OCI-LY3 (cell line): ENCODE data around the gene CFAP97D2.

ENCODE experiments used
- H2AFZ ChIP-seq: fragments of 200-600, 300-600 bp; shearing (Covaris generic); 2 replicates; pipeline ENCODE4 v1.6.0; 2014; ENCODE audit warnings: antibody characterized with exemption, low read depth, low read length
- H3K27ac ChIP-seq: fragments of 200-600, 300-600 bp; sonication (generic); 2 replicates; pipeline ENCODE4 v1.5.1; 2014; ENCODE audit warnings: mild to moderate bottlenecking, low read length, moderate library complexity, mixed read lengths
- H3K27me3 ChIP-seq: fragments of 200-600, 300-600 bp; sonication (generic); 2 replicates; pipeline ENCODE4 v1.6.1; 2014; ENCODE audit warnings: low read depth, low read length, mixed read lengths
- H3K36me3 ChIP-seq: fragments of 200-600, 300-600 bp; sonication (generic); replicated peaks from 2 replicates; pipeline ENCODE3; 2014; ENCODE audit warnings: low read depth, low read length, mixed read lengths
- H3K4me1 ChIP-seq: fragments of 300-600, 200-600 bp; sonication (generic); 2 replicates; pipeline ENCODE4 v1.6.1; 2014; ENCODE audit warnings: low read length, mixed read lengths
- H3K4me2 ChIP-seq: fragments of 200-600, 300-600 bp; sonication (generic); 2 replicates; pipeline ENCODE4 v1.6.1; 2014; ENCODE audit warnings: low read length, mixed read lengths
- H3K4me3 ChIP-seq: fragments of 300-600, 200-600 bp; sonication (generic); 2 replicates; pipeline ENCODE4 v1.5.1; 2014; ENCODE audit warnings: antibody characterized with exemption, mild to moderate bottlenecking, low read length, moderate library complexity
- H3K79me2 ChIP-seq: fragments of 300-600, 200-600 bp; shearing (Covaris generic); 2 replicates; pipeline ENCODE4 v1.6.1; 2014; ENCODE audit warnings: mild to moderate bottlenecking, low read length, mixed read lengths
- H3K9ac ChIP-seq: fragments of 300-600, 200-600 bp; shearing (Covaris generic); 2 replicates; pipeline ENCODE4 v1.6.0; 2014; ENCODE audit warnings: mild to moderate bottlenecking, low read length, moderate library complexity
- H3K9me3 ChIP-seq: fragments of 200-600, 300-600 bp; shearing (Covaris generic); 2 replicates; pipeline ENCODE4 v1.6.1; 2014; ENCODE audit warnings: low read length, mixed read lengths; ENCODE audit not compliant: insufficient read depth
- H4K20me1 ChIP-seq: fragments of 200-600, 300-600 bp; sonication (generic); 2 replicates; pipeline ENCODE4 v1.6.1; 2016; ENCODE audit warnings: low read length, mixed read lengths; ENCODE audit not compliant: insufficient read depth
- EZH2phosphoT487 ChIP-seq: fragments of 200-600 bp; shearing (Covaris generic); IDR thresholded peaks from 2 replicates; pipeline ENCODE4 v1.6.1; 2018; ENCODE audit warnings: antibody characterized with exemption, mixed run types, low read depth
- TF ChIP-seq, protein P1 (sequence below): fragments of 200-600, 300-600 bp; sonication (generic); IDR thresholded peaks from 2 replicates; pipeline ENCODE4 v1.5.1; 2014; ENCODE audit warnings: antibody characterized with exemption, low read length, low read depth

Gene CFAP97D2

GRCh38 chr13:114219392-114219791, 40.3 kb downstream of the CFAP97D2 start:
- H3K4me2 ChIP-seq: no peak overlapping the region
- no peak overlapping the region for H3K27ac ChIP-seq
- TF ChIP-seq EZH2phosphoT487: no peak
- H3K4me1 ChIP-seq: peaks cover 10% of the 10 kb centered on the region
- H3K36me3 ChIP-seq: no peaks in the 10 kb centered on the region
- no peak overlapping the region for H2AFZ ChIP-seq
- peaks cover 29% of the 10 kb centered on the region; the same call in 1 of the 2 replicates for H3K27me3 ChIP-seq
- no peak overlapping the region for H3K9ac ChIP-seq
- H3K9me3 ChIP-seq: no peaks in the 10 kb centered on the region
- no peak overlapping the region for H3K4me3 ChIP-seq
- no peaks in the 10 kb centered on the region for H3K79me2 ChIP-seq
- H4K20me1 ChIP-seq: no peaks in the 10 kb centered on the region

DNA sequence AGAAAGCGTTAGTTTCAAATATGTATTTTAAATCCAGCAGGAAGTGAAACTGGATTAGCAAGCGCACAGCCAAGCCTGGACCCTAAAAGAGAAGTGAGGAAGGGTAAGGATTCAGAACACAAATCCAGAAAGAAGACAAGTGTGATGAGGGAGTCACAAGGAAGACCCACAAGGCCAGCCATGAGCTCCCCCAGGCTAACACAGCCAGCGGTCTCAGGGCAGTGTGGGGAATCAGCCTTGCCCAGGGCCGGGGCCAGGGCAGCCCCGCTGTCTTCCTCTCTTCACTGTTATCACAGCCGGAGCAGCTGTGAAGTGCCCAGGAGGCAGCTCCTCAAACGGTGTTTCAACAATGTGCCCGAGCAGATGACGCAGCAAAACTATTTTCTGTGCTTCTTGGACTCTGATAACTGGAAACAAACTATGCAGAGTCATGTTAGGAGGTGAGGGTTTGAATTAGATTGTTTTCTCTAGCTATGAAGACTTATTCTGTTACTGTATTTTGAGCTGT, 43.5 kb downstream of the CFAP97D2 start:
- Histone ChIP-seq H3K79me2 (no peaks in the 10 kb centered on the region), H3K4me1 (peaks cover 19% of the 10 kb centered on the region), H3K27ac (no peak overlapping the region), H4K20me1 (no peaks in the 10 kb centered on the region), H3K4me3 (no peak overlapping the region), H3K27me3 (peaks cover 15% of the 10 kb centered on the region; the same call in 1 of the 2 replicates), H3K9me3 (no peaks in the 10 kb centered on the region), H3K36me3 (no peaks in the 10 kb centered on the region), H3K4me2 (peak overlapping the region; percentile 38), H3K9ac (no peak overlapping the region), H2AFZ (no peak overlapping the region)
- no peak for TF ChIP-seq EZH2phosphoT487
- TF ChIP-seq, protein P1, sequence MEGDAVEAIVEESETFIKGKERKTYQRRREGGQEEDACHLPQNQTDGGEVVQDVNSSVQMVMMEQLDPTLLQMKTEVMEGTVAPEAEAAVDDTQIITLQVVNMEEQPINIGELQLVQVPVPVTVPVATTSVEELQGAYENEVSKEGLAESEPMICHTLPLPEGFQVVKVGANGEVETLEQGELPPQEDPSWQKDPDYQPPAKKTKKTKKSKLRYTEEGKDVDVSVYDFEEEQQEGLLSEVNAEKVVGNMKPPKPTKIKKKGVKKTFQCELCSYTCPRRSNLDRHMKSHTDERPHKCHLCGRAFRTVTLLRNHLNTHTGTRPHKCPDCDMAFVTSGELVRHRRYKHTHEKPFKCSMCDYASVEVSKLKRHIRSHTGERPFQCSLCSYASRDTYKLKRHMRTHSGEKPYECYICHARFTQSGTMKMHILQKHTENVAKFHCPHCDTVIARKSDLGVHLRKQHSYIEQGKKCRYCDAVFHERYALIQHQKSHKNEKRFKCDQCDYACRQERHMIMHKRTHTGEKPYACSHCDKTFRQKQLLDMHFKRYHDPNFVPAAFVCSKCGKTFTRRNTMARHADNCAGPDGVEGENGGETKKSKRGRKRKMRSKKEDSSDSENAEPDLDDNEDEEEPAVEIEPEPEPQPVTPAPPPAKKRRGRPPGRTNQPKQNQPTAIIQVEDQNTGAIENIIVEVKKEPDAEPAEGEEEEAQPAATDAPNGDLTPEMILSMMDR: no peak

- H3K9me3 ChIP-seq: no peaks in the 10 kb centered on the region
- H3K9ac ChIP-seq: no peak overlapping the region
- no peaks in the 10 kb centered on the region for H4K20me1 ChIP-seq
- H3K79me2 ChIP-seq: no peaks in the 10 kb centered on the region
- H3K27me3 ChIP-seq: peaks cover 26% of the 10 kb centered on the region
- TF ChIP-seq, protein P1: no peak
- TF ChIP-seq EZH2phosphoT487: no peak
- H3K4me3 ChIP-seq: no peak overlapping the region
- H3K36me3 ChIP-seq: no peaks in the 10 kb centered on the region
- no peak overlapping the region for H2AFZ ChIP-seq
- no peak overlapping the region for H3K4me2 ChIP-seq
- no peak overlapping the region for H3K27ac ChIP-seq
- peaks cover 19% of the 10 kb centered on the region for H3K4me1 ChIP-seq
These were observed 45.1 kb downstream of the CFAP97D2 start for GRCh38 chr13:114224201-114224600.

DNA sequence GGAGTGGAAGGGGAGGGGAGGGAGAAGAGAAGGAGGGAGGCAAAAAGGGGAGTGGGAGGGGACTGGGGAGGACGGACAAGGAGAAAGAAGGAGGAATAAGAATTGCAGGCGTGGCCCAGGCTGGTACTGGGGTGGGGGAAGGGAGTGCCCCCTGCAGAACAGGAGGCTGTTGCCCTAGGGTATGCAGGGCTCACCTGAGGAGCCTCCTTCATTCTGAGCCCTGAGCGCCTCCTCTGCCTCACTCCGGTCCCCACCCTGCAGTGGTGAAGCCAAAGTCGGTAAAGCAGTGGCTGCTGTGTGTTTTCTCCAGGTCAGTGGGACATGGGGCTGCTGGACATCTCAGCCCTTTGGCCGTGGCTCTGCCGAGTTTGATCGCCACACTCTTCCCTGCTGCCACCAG, 46.6 kb downstream of the CFAP97D2 start:
- Histone ChIP-seq H3K27ac (no peak overlapping the region), H3K4me2 (no peak overlapping the region), H2AFZ (no peak overlapping the region), H3K36me3 (no peaks in the 10 kb centered on the region), H4K20me1 (no peaks in the 10 kb centered on the region), H3K9ac (no peak overlapping the region), H3K27me3 (peaks cover 30% of the 10 kb centered on the region), H3K9me3 (no peaks in the 10 kb centered on the region), H3K4me1 (peaks cover 19% of the 10 kb centered on the region), H3K4me3 (no peak overlapping the region), H3K79me2 (no peaks in the 10 kb centered on the region)
- TF ChIP-seq EZH2phosphoT487: no peak
- TF ChIP-seq, protein P1: no peak

DNA sequence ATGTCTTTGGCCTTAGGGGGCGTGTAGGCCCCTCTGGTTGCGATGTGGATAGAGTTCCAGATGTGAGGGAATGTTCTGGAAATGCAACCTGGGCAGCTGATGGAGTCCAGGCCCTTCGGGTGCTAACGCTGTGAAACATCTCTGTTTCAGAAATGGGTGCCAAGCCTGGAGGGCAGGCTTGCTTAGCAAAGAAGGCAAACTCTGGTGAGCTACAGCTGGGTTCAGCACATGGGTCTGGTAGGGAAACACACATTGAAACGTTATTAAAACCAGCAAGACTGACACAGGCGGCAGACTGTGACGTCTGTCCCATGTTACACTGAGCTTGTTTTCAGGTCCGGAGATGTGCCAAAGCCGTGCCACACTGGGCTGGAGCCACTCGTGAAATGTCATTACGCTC, 47.0 kb downstream of the CFAP97D2 start:
- Histone ChIP-seq H3K4me2 (0 out of 2 replicates have a peak overlapping the region, but pooled peaks have one; percentile 44), H3K4me1 (peaks cover 19% of the 10 kb centered on the region)

More for the DNA sequence above, 47.0 kb downstream of the CFAP97D2 start:
- H2AFZ ChIP-seq: no peak overlapping the region
- H3K9ac ChIP-seq: no peak overlapping the region
- TF ChIP-seq, protein P1: no peak
- TF ChIP-seq EZH2phosphoT487: no peak
- H4K20me1 ChIP-seq: no peaks in the 10 kb centered on the region
- H3K9me3 ChIP-seq: no peaks in the 10 kb centered on the region
- H3K4me3 ChIP-seq: no peak overlapping the region
- H3K27ac ChIP-seq: no peak overlapping the region
- H3K27me3 ChIP-seq: peaks cover 32% of the 10 kb centered on the region
- no peaks in the 10 kb centered on the region for H3K36me3 ChIP-seq
- H3K79me2 ChIP-seq: no peaks in the 10 kb centered on the region
